ENCODE measurements around the gene SERINC1.

Gene SERINC1

GRCh38 chr6:122423734-122424133 lies 47.9 kb downstream of the SERINC1 start:
- TF ChIP-seq REST (IDR thresholded peaks at IDR 0.05; ENCODE audit: insufficient read depth in 1 of 2, low read depth in 2 of 2, low read length in 2 of 2) (no peak), POLR2AphosphoS5 (IDR thresholded peaks at IDR 0.05; ENCODE audit: low read depth, low read length) (no peak), SIN3A (IDR thresholded peaks at IDR 0.05; ENCODE audit: borderline replicate concordance, insufficient read depth, low read length) (no peak), FOXP2 (optimal IDR thresholded peaks at IDR 0.05; ENCODE audit: borderline replicate concordance, extremely low read depth, extremely low read length, insufficient read depth) (no peak), TAF1 (IDR thresholded peaks at IDR 0.05; ENCODE audit: borderline replicate concordance, insufficient read depth, low read length) (no peak)

- no peak for TF ChIP-seq FOXP2 (optimal IDR thresholded peaks at IDR 0.05; ENCODE audit: borderline replicate concordance, extremely low read depth, extremely low read length, insufficient read depth)
- no peak for TF ChIP-seq REST (IDR thresholded peaks at IDR 0.05; ENCODE audit: insufficient read depth in 1 of 2, low read depth in 2 of 2, low read length in 2 of 2)
- TF ChIP-seq SIN3A (IDR thresholded peaks at IDR 0.05; ENCODE audit: borderline replicate concordance, insufficient read depth, low read length) = no peak
- TF ChIP-seq TAF1 (IDR thresholded peaks at IDR 0.05; ENCODE audit: borderline replicate concordance, insufficient read depth, low read length) = no peak
- TF ChIP-seq POLR2AphosphoS5 (IDR thresholded peaks at IDR 0.05; ENCODE audit: low read depth, low read length) = no peak
Observed at GRCh38 chr6:122422614-122423267, 48.9 kb downstream of the SERINC1 start.

- TF ChIP-seq TAF1 (IDR thresholded peaks at IDR 0.05; ENCODE audit: borderline replicate concordance, insufficient read depth, low read length) = no peak
- no peak for TF ChIP-seq FOXP2 (optimal IDR thresholded peaks at IDR 0.05; ENCODE audit: borderline replicate concordance, extremely low read depth, extremely low read length, insufficient read depth)
- TF ChIP-seq POLR2AphosphoS5 (IDR thresholded peaks at IDR 0.05; ENCODE audit: low read depth, low read length) = no peak
- no peak for TF ChIP-seq SIN3A (IDR thresholded peaks at IDR 0.05; ENCODE audit: borderline replicate concordance, insufficient read depth, low read length)
- no peak for TF ChIP-seq REST (IDR thresholded peaks at IDR 0.05; ENCODE audit: insufficient read depth in 1 of 2, low read depth in 2 of 2, low read length in 2 of 2)
Observed at GRCh38 chr6:122422003-122422402, 49.6 kb downstream of the SERINC1 start.

GRCh38 chr6:122416825-122417224 lies 54.8 kb downstream of the SERINC1 start:
- TF ChIP-seq POLR2AphosphoS5 (IDR thresholded peaks at IDR 0.05; ENCODE audit: low read depth, low read length) (no peak), REST (IDR thresholded peaks at IDR 0.05; ENCODE audit: insufficient read depth in 1 of 2, low read depth in 2 of 2, low read length in 2 of 2) (no peak), TAF1 (IDR thresholded peaks at IDR 0.05; ENCODE audit: borderline replicate concordance, insufficient read depth, low read length) (no peak), SIN3A (IDR thresholded peaks at IDR 0.05; ENCODE audit: borderline replicate concordance, insufficient read depth, low read length) (no peak), FOXP2 (optimal IDR thresholded peaks at IDR 0.05; ENCODE audit: borderline replicate concordance, extremely low read depth, extremely low read length, insufficient read depth) (no peak)
